T-helper 2 cell treated with Interferon-gamma antibody and Interleukin-4, amounts not matched to agents 5 μg/mL and 100 μg/mL, for 36 hours (primary cell): ENCODE data around the gene AFAP1L2.

Experiments used
- DNase-seq: peaks from one replicate; pipeline ENCODE4 v3.0.0; 2021; ENCODE audit warnings: low spot score
- H3K27ac Mint-ChIP-seq: one replicate; pipeline ENCODE4 v1.8.0; 2021; ENCODE audit warnings: mild to moderate bottlenecking, mixed read lengths
- H3K27me3 Mint-ChIP-seq: one replicate; pipeline ENCODE4 v1.8.0; 2021; ENCODE audit warnings: low read depth, mixed read lengths
- H3K36me3 Mint-ChIP-seq: one replicate; pipeline ENCODE4 v1.8.0; 2021; ENCODE audit warnings: low read depth, mixed read lengths
- H3K4me1 Mint-ChIP-seq: one replicate; pipeline ENCODE4 v1.8.0; 2021; ENCODE audit warnings: low read depth, mixed read lengths
- H3K4me3 Mint-ChIP-seq: one replicate; pipeline ENCODE4 v1.8.0; 2022; ENCODE audit warnings: mild to moderate bottlenecking, moderate library complexity, mixed read lengths
- H3K9me3 Mint-ChIP-seq: one replicate; pipeline ENCODE4 v1.8.0; 2021; ENCODE audit warnings: mixed read lengths

Gene AFAP1L2

GRCh38 chr10:114278884-114279191, 125.5 kb downstream of the AFAP1L2 start:
- no peak overlapping the region for H3K4me3 Mint-ChIP-seq
- no peaks in the 10 kb centered on the region for H3K36me3 Mint-ChIP-seq
- no peak for DNase-seq
- H3K27ac Mint-ChIP-seq: no peak overlapping the region
- no peaks in the 10 kb centered on the region for H3K4me1 Mint-ChIP-seq
- no peaks in the 10 kb centered on the region for H3K9me3 Mint-ChIP-seq
- no peaks in the 10 kb centered on the region for H3K27me3 Mint-ChIP-seq

GRCh38 chr10:114278140-114278883, 126.0 kb downstream of the AFAP1L2 start:
- Mint-ChIP-seq H3K36me3 (no peaks in the 10 kb centered on the region), H3K27ac (no peak overlapping the region), H3K4me1 (no peaks in the 10 kb centered on the region), H3K4me3 (no peak overlapping the region), H3K9me3 (no peaks in the 10 kb centered on the region), H3K27me3 (no peaks in the 10 kb centered on the region)
- no peak for DNase-seq

GRCh38 chr10:114276671-114277070, 127.6 kb downstream of the AFAP1L2 start:
- Mint-ChIP-seq H3K4me1 (no peaks in the 10 kb centered on the region), H3K9me3 (no peaks in the 10 kb centered on the region), H3K4me3 (no peak overlapping the region), H3K36me3 (no peaks in the 10 kb centered on the region), H3K27me3 (peaks cover 4% of the 10 kb centered on the region), H3K27ac (no peak overlapping the region)
- no peak for DNase-seq

GRCh38 chr10:114276066-114276465, 128.2 kb downstream of the AFAP1L2 start:
- Mint-ChIP-seq H3K36me3 (no peaks in the 10 kb centered on the region), H3K4me1 (no peaks in the 10 kb centered on the region), H3K4me3 (no peak overlapping the region), H3K9me3 (no peaks in the 10 kb centered on the region), H3K27ac (no peak overlapping the region), H3K27me3 (peaks cover 4% of the 10 kb centered on the region)
- no peak for DNase-seq

GRCh38 chr10:114274616-114275453, 129.5 kb downstream of the AFAP1L2 start:
- DNase-seq: no peak
- H3K36me3 Mint-ChIP-seq: no peaks in the 10 kb centered on the region
- H3K27ac Mint-ChIP-seq: no peak overlapping the region
- no peak overlapping the region for H3K4me3 Mint-ChIP-seq
- H3K27me3 Mint-ChIP-seq: peaks cover 6% of the 10 kb centered on the region
- no peaks in the 10 kb centered on the region for H3K4me1 Mint-ChIP-seq
- H3K9me3 Mint-ChIP-seq: no peaks in the 10 kb centered on the region

- no peak for DNase-seq
- no peaks in the 10 kb centered on the region for H3K36me3 Mint-ChIP-seq
- no peaks in the 10 kb centered on the region for H3K9me3 Mint-ChIP-seq
- no peak overlapping the region for H3K27ac Mint-ChIP-seq
- H3K4me3 Mint-ChIP-seq: no peak overlapping the region
- no peaks in the 10 kb centered on the region for H3K4me1 Mint-ChIP-seq
- H3K27me3 Mint-ChIP-seq: peaks cover 6% of the 10 kb centered on the region
Observed at GRCh38 chr10:114273910-114274309, 130.4 kb downstream of the AFAP1L2 start.

- no peak overlapping the region for H3K27ac Mint-ChIP-seq
- no peaks in the 10 kb centered on the region for H3K9me3 Mint-ChIP-seq
- no peaks in the 10 kb centered on the region for H3K4me1 Mint-ChIP-seq
- no peak overlapping the region for H3K4me3 Mint-ChIP-seq
- no peaks in the 10 kb centered on the region for H3K36me3 Mint-ChIP-seq
- H3K27me3 Mint-ChIP-seq: peaks cover 6% of the 10 kb centered on the region
- DNase-seq: no peak
Observed at GRCh38 chr10:114272696-114273095, 131.6 kb downstream of the AFAP1L2 start.

GRCh38 chr10:114271779-114272167, 132.5 kb downstream of the AFAP1L2 start:
- H3K27ac Mint-ChIP-seq: no peak overlapping the region
- peaks cover under 1% of the 10 kb centered on the region for H3K4me1 Mint-ChIP-seq
- H3K27me3 Mint-ChIP-seq: peaks cover 6% of the 10 kb centered on the region
- no peak overlapping the region for H3K4me3 Mint-ChIP-seq
- DNase-seq: no peak
- no peaks in the 10 kb centered on the region for H3K9me3 Mint-ChIP-seq
- no peaks in the 10 kb centered on the region for H3K36me3 Mint-ChIP-seq

- Mint-ChIP-seq H3K4me1 (peaks cover 6% of the 10 kb centered on the region), H3K4me3 (no peak overlapping the region), H3K36me3 (no peaks in the 10 kb centered on the region), H3K27me3 (peaks cover 6% of the 10 kb centered on the region), H3K9me3 (no peaks in the 10 kb centered on the region), H3K27ac (no peak overlapping the region)
- no peak for DNase-seq
Observed at GRCh38 chr10:114271075-114271778, 133.1 kb downstream of the AFAP1L2 start.

- no peak for DNase-seq
- H3K9me3 Mint-ChIP-seq: no peaks in the 10 kb centered on the region
- no peak overlapping the region for H3K27ac Mint-ChIP-seq
- peaks cover 6% of the 10 kb centered on the region for H3K4me1 Mint-ChIP-seq
- H3K36me3 Mint-ChIP-seq: no peaks in the 10 kb centered on the region
- peaks cover 3% of the 10 kb centered on the region for H3K27me3 Mint-ChIP-seq
- H3K4me3 Mint-ChIP-seq: no peak overlapping the region
Observed at GRCh38 chr10:114266521-114266920, 137.8 kb downstream of the AFAP1L2 start.

GRCh38 chr10:114265392-114266053, 138.8 kb downstream of the AFAP1L2 start:
- no peak for DNase-seq

GRCh38 chr10:114262496-114262895, 141.8 kb downstream of the AFAP1L2 start:
- H3K9me3 Mint-ChIP-seq: no peaks in the 10 kb centered on the region

More at GRCh38 chr10:114265392-114266053, 138.8 kb downstream of the AFAP1L2 start:
- peaks cover 6% of the 10 kb centered on the region for H3K4me1 Mint-ChIP-seq
- no peaks in the 10 kb centered on the region for H3K27me3 Mint-ChIP-seq
- no peaks in the 10 kb centered on the region for H3K9me3 Mint-ChIP-seq
- H3K27ac Mint-ChIP-seq: no peak overlapping the region
- no peaks in the 10 kb centered on the region for H3K36me3 Mint-ChIP-seq
- no peak overlapping the region for H3K4me3 Mint-ChIP-seq

GRCh38 chr10:114261076-114261475, 143.2 kb downstream of the AFAP1L2 start:
- Mint-ChIP-seq H3K27ac (no peak overlapping the region), H3K4me1 (no peaks in the 10 kb centered on the region), H3K36me3 (no peaks in the 10 kb centered on the region), H3K9me3 (no peaks in the 10 kb centered on the region), H3K4me3 (no peak overlapping the region), H3K27me3 (peaks cover 5% of the 10 kb centered on the region)
- DNase-seq: no peak

More at GRCh38 chr10:114262496-114262895, 141.8 kb downstream of the AFAP1L2 start:
- no peak for DNase-seq
- peaks cover 5% of the 10 kb centered on the region for H3K27me3 Mint-ChIP-seq
- H3K4me3 Mint-ChIP-seq: no peak overlapping the region
- no peak overlapping the region for H3K27ac Mint-ChIP-seq
- H3K4me1 Mint-ChIP-seq: peaks cover 6% of the 10 kb centered on the region
- H3K36me3 Mint-ChIP-seq: no peaks in the 10 kb centered on the region
